ENCODE measurements around the gene TERT.

- TF ChIP-seq POLR2A (IDR thresholded peaks at IDR 0.05; ENCODE audit: low read length): no peak
- TF ChIP-seq GATA1 (IDR thresholded peaks at IDR 0.05; ENCODE audit: low read depth, low read length): no peak
Measured at GRCh38 chr5:1294206-1294834, 548 bp downstream of the TERT start.
